MM.1S (cell line): ENCODE results near the gene PRCD.

Experiments used
- DNase-seq: peaks from one replicate; pipeline ENCODE4 v3.0.0-alpha.2; 2015
- H2AFZ ChIP-seq: fragments of 300-600 bp; sonication (generic); 2 replicates; pipeline ENCODE4 v1.6.0; 2016; ENCODE audit warnings: antibody characterized with exemption, low read length
- H3F3A ChIP-seq: fragments of 300-600 bp; sonication (generic); 2 replicates; pipeline ENCODE4 v1.6.1; 2016; ENCODE audit warnings: mild to moderate bottlenecking, antibody characterized with exemption, low read length, moderate library complexity, mixed read lengths; ENCODE audit not compliant: insufficient read depth
- H3K27ac ChIP-seq: fragments of 300-600 bp; sonication (generic); 2 replicates; pipeline ENCODE4 v1.5.1; 2016; ENCODE audit warnings: mild to moderate bottlenecking, low read length
- H3K27me3 ChIP-seq: fragments of 300-600 bp; sonication (generic); replicated peaks from 2 replicates; pipeline ENCODE4 v1.6.0; 2016; ENCODE audit warnings: low read length; ENCODE audit not compliant: insufficient read depth
- H3K36me3 ChIP-seq: fragments of 300-600 bp; sonication (generic); replicated peaks from 2 replicates; pipeline ENCODE4 v1.6.1; 2016; ENCODE audit warnings: mild to moderate bottlenecking, low read length, mixed read lengths; ENCODE audit not compliant: insufficient read depth
- H3K4me1 ChIP-seq: fragments of 300-600 bp; sonication (generic); 2 replicates; pipeline ENCODE4 v1.6.1; 2016; ENCODE audit warnings: low read length, mixed read lengths
- H3K4me2 ChIP-seq: fragments of 300-600 bp; sonication (generic); 2 replicates; pipeline ENCODE4 v1.6.0; 2016; ENCODE audit warnings: low read depth, low read length
- H3K4me3 ChIP-seq: fragments of 300-600 bp; sonication (generic); 2 replicates; pipeline ENCODE4 v1.5.1; 2016; ENCODE audit warnings: low read length, mixed read lengths
- H3K79me2 ChIP-seq: fragments of 300-600 bp; sonication (generic); 2 replicates; pipeline ENCODE4 v1.6.1; 2016; ENCODE audit warnings: mixed run types, low read length, mixed read lengths
- H3K9ac ChIP-seq: fragments of 300-600 bp; sonication (generic); 2 replicates; pipeline ENCODE4 v1.6.1; 2016; ENCODE audit warnings: low read length, mixed read lengths
- H3K9me2 ChIP-seq: fragments of 300-600 bp; sonication (generic); replicated peaks from 2 replicates; pipeline ENCODE4 v1.6.1; 2016; ENCODE audit warnings: mild to moderate bottlenecking, low read length, mixed read lengths; ENCODE audit not compliant: insufficient read depth
- H3K9me3 ChIP-seq: fragments of 300-600 bp; sonication (generic); replicated peaks from 2 replicates; pipeline ENCODE4 v1.6.1; 2016; ENCODE audit warnings: mild to moderate bottlenecking, low read length, mixed read lengths; ENCODE audit not compliant: insufficient read depth
- H4K20me1 ChIP-seq: fragments of 300-600 bp; sonication (generic); 2 replicates; pipeline ENCODE4 v1.6.1; 2016; ENCODE audit warnings: mild to moderate bottlenecking, low read length, moderate library complexity, mixed read lengths; ENCODE audit not compliant: insufficient read depth
- EZH2 ChIP-seq: fragments of 300-600 bp; sonication (generic); optimal IDR thresholded peaks from 2 replicates; pipeline ENCODE3; 2017; ENCODE audit warnings: low read depth, mild to moderate bottlenecking, antibody characterized with exemption, low read length, mixed read lengths
- EZH2phosphoT487 ChIP-seq: fragments of 300-600 bp; sonication (generic); IDR thresholded peaks from 2 replicates; pipeline ENCODE4 v1.6.1; 2018; ENCODE audit warnings: antibody characterized with exemption, low read length
- TF ChIP-seq, protein P1 (sequence below): fragments of 300-600 bp; sonication (generic); IDR thresholded peaks from 2 replicates; pipeline ENCODE4 v1.5.1; 2016; ENCODE audit warnings: antibody characterized with exemption, low read length, mixed read lengths

The PRCD gene

DNA sequence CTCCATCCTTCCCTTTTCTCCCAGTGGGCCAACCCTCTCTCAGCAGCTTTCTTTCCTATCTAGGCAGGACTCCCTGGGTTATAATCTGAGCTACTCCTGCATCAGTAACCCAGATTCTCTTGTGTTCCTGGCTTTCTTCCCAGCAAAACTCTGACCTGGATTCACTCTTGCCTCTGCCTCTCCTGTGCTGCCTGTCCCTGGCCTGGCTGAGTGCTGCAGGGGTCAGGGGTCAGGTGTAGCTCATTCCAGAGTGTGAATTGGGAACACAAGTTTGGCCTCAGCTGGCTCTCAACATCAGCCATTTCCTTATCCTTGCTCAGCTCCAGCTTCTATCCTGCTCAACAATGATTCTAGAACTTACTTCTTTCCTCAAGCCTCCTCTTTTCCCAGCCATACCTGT lies 48.3 kb downstream of the PRCD start:
- H3K9me2 ChIP-seq: no peaks in the 10 kb centered on the region
- peaks cover 85% of the 10 kb centered on the region for H3K27me3 ChIP-seq
- no peaks in the 10 kb centered on the region for H4K20me1 ChIP-seq
- TF ChIP-seq EZH2 (no peak), EZH2phosphoT487 (no peak)
- TF ChIP-seq, protein P1, sequence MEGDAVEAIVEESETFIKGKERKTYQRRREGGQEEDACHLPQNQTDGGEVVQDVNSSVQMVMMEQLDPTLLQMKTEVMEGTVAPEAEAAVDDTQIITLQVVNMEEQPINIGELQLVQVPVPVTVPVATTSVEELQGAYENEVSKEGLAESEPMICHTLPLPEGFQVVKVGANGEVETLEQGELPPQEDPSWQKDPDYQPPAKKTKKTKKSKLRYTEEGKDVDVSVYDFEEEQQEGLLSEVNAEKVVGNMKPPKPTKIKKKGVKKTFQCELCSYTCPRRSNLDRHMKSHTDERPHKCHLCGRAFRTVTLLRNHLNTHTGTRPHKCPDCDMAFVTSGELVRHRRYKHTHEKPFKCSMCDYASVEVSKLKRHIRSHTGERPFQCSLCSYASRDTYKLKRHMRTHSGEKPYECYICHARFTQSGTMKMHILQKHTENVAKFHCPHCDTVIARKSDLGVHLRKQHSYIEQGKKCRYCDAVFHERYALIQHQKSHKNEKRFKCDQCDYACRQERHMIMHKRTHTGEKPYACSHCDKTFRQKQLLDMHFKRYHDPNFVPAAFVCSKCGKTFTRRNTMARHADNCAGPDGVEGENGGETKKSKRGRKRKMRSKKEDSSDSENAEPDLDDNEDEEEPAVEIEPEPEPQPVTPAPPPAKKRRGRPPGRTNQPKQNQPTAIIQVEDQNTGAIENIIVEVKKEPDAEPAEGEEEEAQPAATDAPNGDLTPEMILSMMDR: no peak
- no peak overlapping the region for H2AFZ ChIP-seq
- no peaks in the 10 kb centered on the region for H3K9me3 ChIP-seq
- H3F3A ChIP-seq: no peaks in the 10 kb centered on the region
- no peak overlapping the region for H3K9ac ChIP-seq
- H3K4me1 ChIP-seq: 0 out of 2 replicates have a peak, but pooled peaks cover 3% of the 10 kb centered on the region
- no peaks in the 10 kb centered on the region for H3K79me2 ChIP-seq
- H3K36me3 ChIP-seq: no peaks in the 10 kb centered on the region
- H3K4me3 ChIP-seq: no peak overlapping the region
- H3K27ac ChIP-seq: no peak overlapping the region
- DNase-seq: no peak
- H3K4me2 ChIP-seq: no peak overlapping the region

DNA sequence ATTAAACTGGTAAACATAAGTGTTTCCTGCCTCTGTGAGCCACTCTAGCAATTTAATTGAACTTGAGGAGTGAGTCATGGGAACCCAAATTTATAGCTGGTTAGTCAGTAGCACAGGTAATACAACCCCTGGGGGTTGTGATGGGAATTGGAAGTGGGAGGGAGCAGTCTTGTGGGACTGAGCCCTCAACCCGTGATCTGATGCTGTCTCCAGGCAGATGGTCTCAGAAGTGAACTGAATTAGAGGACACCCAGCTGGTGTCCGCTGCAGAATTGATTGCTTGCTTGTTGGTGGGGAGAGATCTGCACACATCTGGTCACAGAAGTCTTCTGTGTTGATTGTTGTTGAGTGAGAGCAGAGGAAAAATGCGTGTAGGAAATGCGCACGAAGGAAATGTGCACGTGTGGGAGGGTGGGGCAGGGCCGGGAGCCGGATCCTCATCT lies 53.6 kb downstream of the PRCD start:
- no peak for DNase-seq
- no peak overlapping the region for H3K4me3 ChIP-seq
- TF ChIP-seq, protein P1: no peak
- no peak for TF ChIP-seq EZH2phosphoT487
- TF ChIP-seq EZH2: no peak

DNA sequence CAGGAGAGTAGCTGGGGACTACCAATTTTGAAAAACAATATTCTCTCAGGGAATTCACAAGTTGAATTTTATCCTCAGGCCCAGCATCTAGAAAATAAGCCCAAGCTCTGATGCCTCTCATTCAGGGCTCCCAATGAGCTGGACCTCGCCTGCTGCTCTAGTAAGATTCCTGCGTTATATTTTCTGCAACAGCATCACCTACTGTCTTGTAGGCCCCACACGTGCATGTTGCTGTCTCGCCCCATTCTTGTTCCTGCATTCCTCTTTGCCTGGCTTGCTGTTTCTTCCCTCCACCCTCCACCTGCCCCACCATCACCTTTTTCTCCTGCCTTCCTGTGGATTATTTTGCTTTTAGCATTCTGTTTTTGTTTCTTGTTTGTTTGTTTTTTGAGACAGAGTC lies 54.1 kb downstream of the PRCD start:
- no peak overlapping the region for H3K27ac ChIP-seq
- DNase-seq: no peak
- H3K79me2 ChIP-seq: no peaks in the 10 kb centered on the region
- H4K20me1 ChIP-seq: no peaks in the 10 kb centered on the region
- no peaks in the 10 kb centered on the region for H3F3A ChIP-seq
- H3K4me3 ChIP-seq: no peak overlapping the region
- H3K9ac ChIP-seq: no peak overlapping the region
- H3K9me3 ChIP-seq: no peaks in the 10 kb centered on the region
- H3K36me3 ChIP-seq: no peaks in the 10 kb centered on the region
- H2AFZ ChIP-seq: no peak overlapping the region
- H3K27me3 ChIP-seq: peaks cover 82% of the 10 kb centered on the region
- TF ChIP-seq, protein P1: no peak
- no peak for TF ChIP-seq EZH2
- TF ChIP-seq EZH2phosphoT487: no peak
- no peak overlapping the region for H3K4me2 ChIP-seq
- no peaks in the 10 kb centered on the region for H3K9me2 ChIP-seq
- 0 out of 2 replicates have a peak, but pooled peaks cover 3% of the 10 kb centered on the region for H3K4me1 ChIP-seq

More for the DNA sequence above, 53.6 kb downstream of the PRCD start:
- H3K4me2 ChIP-seq: no peak overlapping the region
- H3K36me3 ChIP-seq: no peaks in the 10 kb centered on the region
- no peaks in the 10 kb centered on the region for H4K20me1 ChIP-seq
- no peak overlapping the region for H2AFZ ChIP-seq
- no peaks in the 10 kb centered on the region for H3F3A ChIP-seq
- H3K9me3 ChIP-seq: no peaks in the 10 kb centered on the region
- no peak overlapping the region for H3K9ac ChIP-seq
- no peaks in the 10 kb centered on the region for H3K79me2 ChIP-seq
- 0 out of 2 replicates have a peak, but pooled peaks cover 3% of the 10 kb centered on the region for H3K4me1 ChIP-seq
- no peaks in the 10 kb centered on the region for H3K9me2 ChIP-seq
- H3K27me3 ChIP-seq: peaks cover 82% of the 10 kb centered on the region
- H3K27ac ChIP-seq: no peak overlapping the region
